Stomach (tissue), 4 donors: Measurements from ENCODE around the gene HMGN5.

Experiments
- EP300 ChIP-seq: sonication (generic); formaldehyde crosslinking; IDR thresholded peaks from one replicate; pipeline ENCODE4 v1.6.1; 2017; ENCODE audit warnings: antibody characterized with exemption
- POLR2A ChIP-seq, 4 donors: fragments of 450-650 bp; IDR thresholded peaks; one replicate each; pipeline ENCODE4 v1.6.1; 2016; ENCODE audit warnings: antibody characterized with exemption in 4 of 4, control low read depth in 2 of 4, mild to moderate bottlenecking in 1 of 4, moderate library complexity in 1 of 4
- POLR2AphosphoS5 ChIP-seq, 3 donors: sonication (generic); formaldehyde crosslinking; IDR thresholded peaks; one replicate each; pipeline ENCODE4 v1.6.1; 2016; ENCODE audit warnings: antibody characterized with exemption in 3 of 3
- TF ChIP-seq, protein P1 (sequence below), 7 experiments: fragments of 450-650 bp in 4 of 7; fragments of 200-600 bp in 3 of 7; sonication (generic) in 3 of 7; IDR thresholded peaks; one replicate each; pipeline ENCODE4 v1.5.1; 2016 to 2019; ENCODE audit warnings: antibody characterized with exemption in 7 of 7, control low read depth in 2 of 7, mild to moderate bottlenecking in 1 of 7

DNA sequence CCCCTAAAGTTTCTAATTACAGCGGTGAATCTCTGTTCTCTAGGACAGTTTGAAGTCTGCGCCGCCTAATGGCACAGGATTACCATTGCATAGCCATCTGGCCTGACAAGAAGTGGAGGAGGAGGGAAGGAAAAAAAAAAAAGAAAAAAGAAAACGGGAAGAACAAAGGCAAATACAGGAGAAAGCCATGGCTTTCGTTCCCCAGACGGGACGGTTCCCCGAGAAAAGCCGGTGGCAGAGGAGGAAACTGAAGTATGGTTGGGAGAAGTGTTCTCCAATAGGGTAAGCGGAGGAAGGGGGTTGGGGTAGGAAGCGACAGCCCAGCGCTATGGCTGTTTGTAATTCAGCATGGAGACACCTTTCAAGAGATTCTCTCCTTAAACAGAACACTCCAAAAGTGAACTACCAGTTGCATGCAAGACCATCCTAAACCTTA, 80.8 kb downstream of the HMGN5 start:
- TF ChIP-seq POLR2A (IDR thresholded peaks at IDR 0.05) (no peak), EP300 (no peak), POLR2AphosphoS5 (IDR thresholded peaks at IDR 0.05) (no peak)
- TF ChIP-seq, protein P1, sequence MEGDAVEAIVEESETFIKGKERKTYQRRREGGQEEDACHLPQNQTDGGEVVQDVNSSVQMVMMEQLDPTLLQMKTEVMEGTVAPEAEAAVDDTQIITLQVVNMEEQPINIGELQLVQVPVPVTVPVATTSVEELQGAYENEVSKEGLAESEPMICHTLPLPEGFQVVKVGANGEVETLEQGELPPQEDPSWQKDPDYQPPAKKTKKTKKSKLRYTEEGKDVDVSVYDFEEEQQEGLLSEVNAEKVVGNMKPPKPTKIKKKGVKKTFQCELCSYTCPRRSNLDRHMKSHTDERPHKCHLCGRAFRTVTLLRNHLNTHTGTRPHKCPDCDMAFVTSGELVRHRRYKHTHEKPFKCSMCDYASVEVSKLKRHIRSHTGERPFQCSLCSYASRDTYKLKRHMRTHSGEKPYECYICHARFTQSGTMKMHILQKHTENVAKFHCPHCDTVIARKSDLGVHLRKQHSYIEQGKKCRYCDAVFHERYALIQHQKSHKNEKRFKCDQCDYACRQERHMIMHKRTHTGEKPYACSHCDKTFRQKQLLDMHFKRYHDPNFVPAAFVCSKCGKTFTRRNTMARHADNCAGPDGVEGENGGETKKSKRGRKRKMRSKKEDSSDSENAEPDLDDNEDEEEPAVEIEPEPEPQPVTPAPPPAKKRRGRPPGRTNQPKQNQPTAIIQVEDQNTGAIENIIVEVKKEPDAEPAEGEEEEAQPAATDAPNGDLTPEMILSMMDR (IDR thresholded peaks at IDR 0.05), result peak in 4 of 7 experiments; percentile 1 to 59 (median 31)
